PC-9 (cell line): Measurements from ENCODE around the gene ROR2. TPM values are rescaled to one million over a fixed set of nuclear protein-coding genes. Genes with fewer than 3 reads are reported as not detected.

Source experiments
- BruUV-seq: library from RNA; stranded (reverse); fragments of 400-500 nt; replicated peaks from 2 replicates; lab custom pipeline; 2021; lab: Mats Ljungman, UMichigan
- CTCF ChIA-PET: fragments of 300-600 bp; sonication (Branson Sonifier 250); formaldehyde crosslinking; loops from one replicate; lab custom pipeline; 2022; ENCODE audit warnings: antibody characterized with exemption; lab: Charles Lee
- POLR2A ChIA-PET: fragments of 300-600 bp; sonication (Branson Sonifier 250); formaldehyde crosslinking; loops from one replicate; lab custom pipeline; 2022; ENCODE audit warnings: antibody characterized with exemption; ENCODE audit not compliant: unreplicated experiment; lab: Charles Lee
- DNase-seq, 2 experiments: peaks; one replicate each; pipeline versions ENCODE4 v3.0.0 to v3.0.0-alpha.2; 2015 to 2022; ENCODE audit warnings: mixed read lengths in 1 of 2
- H2AFZ ChIP-seq: fragments of 200-600 bp; sonication (generic); 2 replicates; pipeline ENCODE4 v1.8.1; 2017; ENCODE audit warnings: antibody characterized with exemption
- H3F3A ChIP-seq: fragments of 200-600 bp; sonication (generic); 2 replicates; pipeline ENCODE4 v1.8.1; 2017; ENCODE audit warnings: antibody characterized with exemption, mild to moderate bottlenecking, low read depth; ENCODE audit not compliant: insufficient read depth
- H3K27ac ChIP-seq: fragments of 200-600 bp; sonication (generic); 2 replicates; pipeline ENCODE4 v1.6.1; 2016; ENCODE audit warnings: mixed run types
- H3K27me3 ChIP-seq: fragments of 200-600 bp; sonication (generic); 2 replicates; pipeline ENCODE4 v1.6.1; 2016; ENCODE audit warnings: low read depth, mixed run types; ENCODE audit not compliant: insufficient read depth
- H3K36me3 ChIP-seq: fragments of 200-600 bp; sonication (generic); 2 replicates; pipeline ENCODE4 v1.6.1; 2016; ENCODE audit warnings: low read depth, mixed run types
- H3K4me1 ChIP-seq: fragments of 200-600 bp; sonication (generic); replicated peaks from 2 replicates; pipeline ENCODE4 v1.6.1; 2016; ENCODE audit warnings: mixed run types; ENCODE audit not compliant: insufficient read depth
- H3K4me2 ChIP-seq: fragments of 200-600 bp; sonication (generic); 2 replicates; pipeline ENCODE4 v1.6.1; 2017; ENCODE audit warnings: mixed run types
- H3K4me3 ChIP-seq: fragments of 200-600 bp; sonication (generic); 2 replicates; pipeline ENCODE4 v1.6.1; 2016; ENCODE audit warnings: mixed run types
- H3K79me2 ChIP-seq: fragments of 200-600 bp; sonication (generic); 2 replicates; pipeline ENCODE4 v1.6.1; 2017; ENCODE audit warnings: low read depth, mixed run types
- H3K9me2 ChIP-seq: fragments of 200-600 bp; sonication (generic); 2 replicates; pipeline ENCODE4 v1.8.1; 2017; ENCODE audit warnings: mild to moderate bottlenecking; ENCODE audit not compliant: insufficient read depth
- H3K9me3 ChIP-seq: fragments of 200-600 bp; sonication (generic); 2 replicates; pipeline ENCODE4 v1.8.1; 2016; ENCODE audit warnings: low read depth; ENCODE audit not compliant: insufficient read depth
- H4K20me1 ChIP-seq: fragments of 200-600 bp; sonication (generic); 2 replicates; pipeline ENCODE4 v1.8.1; 2017; ENCODE audit not compliant: insufficient read depth
- EZH2 ChIP-seq: fragments of 200-600 bp; sonication (generic); IDR thresholded peaks from 2 replicates; pipeline ENCODE4 v1.8.0; 2017; ENCODE audit warnings: antibody characterized with exemption, low read depth
- intact Hi-C: fragments of 100-400 bp; cut with micrococcal nuclease; formaldehyde crosslinking; loops from one replicate; pipeline ENCODE4 v1.10.0; 2022; ENCODE audit not compliant: unreplicated experiment
- total RNA-seq: library from RNA; stranded (reverse); gene quantifications from 2 replicates; pipeline ENCODE4 v1.2.3, GENCODE V29; 2021
- TF ChIP-seq, protein P1 (sequence below): fragments of 200-600 bp; sonication (generic); conservative IDR thresholded peaks from 2 replicates; pipeline ENCODE4 v1.6.1; 2017; ENCODE audit warnings: mixed run types, antibody characterized with exemption, mild to moderate bottlenecking, moderate library complexity

The ROR2 gene
- total RNA-seq, 1 experiment from 2014 or later = not detected

- intact Hi-C loops = no loop called here
- H3K9me3 ChIP-seq = no peaks in the 10 kb centered on the region
- no peak for DNase-seq
- peaks cover 62% of the 10 kb centered on the region for H3K27me3 ChIP-seq
- ChIA-PET POLR2A (no interaction called here), CTCF (no interaction called here)
- no peak overlapping the region for H3K4me2 ChIP-seq
- no peak for TF ChIP-seq EZH2
- TF ChIP-seq, protein P1, sequence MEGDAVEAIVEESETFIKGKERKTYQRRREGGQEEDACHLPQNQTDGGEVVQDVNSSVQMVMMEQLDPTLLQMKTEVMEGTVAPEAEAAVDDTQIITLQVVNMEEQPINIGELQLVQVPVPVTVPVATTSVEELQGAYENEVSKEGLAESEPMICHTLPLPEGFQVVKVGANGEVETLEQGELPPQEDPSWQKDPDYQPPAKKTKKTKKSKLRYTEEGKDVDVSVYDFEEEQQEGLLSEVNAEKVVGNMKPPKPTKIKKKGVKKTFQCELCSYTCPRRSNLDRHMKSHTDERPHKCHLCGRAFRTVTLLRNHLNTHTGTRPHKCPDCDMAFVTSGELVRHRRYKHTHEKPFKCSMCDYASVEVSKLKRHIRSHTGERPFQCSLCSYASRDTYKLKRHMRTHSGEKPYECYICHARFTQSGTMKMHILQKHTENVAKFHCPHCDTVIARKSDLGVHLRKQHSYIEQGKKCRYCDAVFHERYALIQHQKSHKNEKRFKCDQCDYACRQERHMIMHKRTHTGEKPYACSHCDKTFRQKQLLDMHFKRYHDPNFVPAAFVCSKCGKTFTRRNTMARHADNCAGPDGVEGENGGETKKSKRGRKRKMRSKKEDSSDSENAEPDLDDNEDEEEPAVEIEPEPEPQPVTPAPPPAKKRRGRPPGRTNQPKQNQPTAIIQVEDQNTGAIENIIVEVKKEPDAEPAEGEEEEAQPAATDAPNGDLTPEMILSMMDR = no peak
- H3K4me3 ChIP-seq = no peak overlapping the region
- no peak overlapping the region for H2AFZ ChIP-seq
- H3K9me2 ChIP-seq = no peaks in the 10 kb centered on the region
- no peaks in the 10 kb centered on the region for H3K4me1 ChIP-seq
- no peaks in the 10 kb centered on the region for H3K79me2 ChIP-seq
- H3K27ac ChIP-seq = no peak overlapping the region
- H3F3A ChIP-seq = no peaks in the 10 kb centered on the region
- no TSS peak for BruUV-seq
- no peaks in the 10 kb centered on the region for H3K36me3 ChIP-seq
- H4K20me1 ChIP-seq = no peaks in the 10 kb centered on the region
Measured at GRCh38 chr9:91807643-91808246, 142.3 kb downstream of the ROR2 start.

- H4K20me1 ChIP-seq = no peaks in the 10 kb centered on the region
- H3K79me2 ChIP-seq = no peaks in the 10 kb centered on the region
- intact Hi-C loops = no loop called here
- no peaks in the 10 kb centered on the region for H3K4me1 ChIP-seq
- H3K4me2 ChIP-seq = no peak overlapping the region
- no peaks in the 10 kb centered on the region for H3K9me2 ChIP-seq
- POLR2A ChIA-PET = no interaction called here
- TF ChIP-seq EZH2 = no peak
- TF ChIP-seq, protein P1 = no peak
- CTCF ChIA-PET = no interaction called here
- peaks cover 77% of the 10 kb centered on the region for H3K27me3 ChIP-seq
- H3K9me3 ChIP-seq = no peaks in the 10 kb centered on the region
- no peak overlapping the region for H2AFZ ChIP-seq
- no peak overlapping the region for H3K4me3 ChIP-seq
- no TSS peak for BruUV-seq
- no peak for DNase-seq
- H3K27ac ChIP-seq = no peak overlapping the region
- no peaks in the 10 kb centered on the region for H3F3A ChIP-seq
- H3K36me3 ChIP-seq = no peaks in the 10 kb centered on the region
Measured at GRCh38 chr9:91805031-91805430, 145.0 kb downstream of the ROR2 start.

GRCh38 chr9:91803970-91804752 is 145.9 kb downstream of the ROR2 start:
- ChIA-PET POLR2A (no interaction called here), CTCF (no interaction called here)
- Histone ChIP-seq H4K20me1 (no peaks in the 10 kb centered on the region), H3K27me3 (peaks cover 74% of the 10 kb centered on the region), H3K27ac (no peak overlapping the region), H3K4me2 (no peak overlapping the region), H2AFZ (no peak overlapping the region), H3K4me3 (no peak overlapping the region), H3F3A (no peaks in the 10 kb centered on the region), H3K9me3 (no peaks in the 10 kb centered on the region), H3K36me3 (no peaks in the 10 kb centered on the region), H3K9me2 (no peaks in the 10 kb centered on the region), H3K79me2 (no peaks in the 10 kb centered on the region), H3K4me1 (peaks cover 2% of the 10 kb centered on the region; the same call in 1 of the 2 replicates)
- intact Hi-C loops = no loop called here
- BruUV-seq = no TSS peak
- TF ChIP-seq EZH2 = no peak
- TF ChIP-seq, protein P1 = no peak
- DNase-seq = no peak
